ENCODE measurements around the gene LAMB4. TPM values are rescaled to one million over a fixed set of nuclear protein-coding genes. Genes with fewer than 3 reads are reported as not detected.

Gene LAMB4
- total and polyA plus RNA-seq, 2 of the 4 experiments (the other 2 are of a cell fraction): 0.12 to 0.18 TPM

- H3K9me3 ChIP-seq (ENCODE audit: control insufficient read depth, insufficient read depth, low read length): no peaks in the 10 kb centered on the region
- BruUV-seq (replicated peaks): no TSS peak
- intact Hi-C loops (cut with micrococcal nuclease) (no loop called here), in situ Hi-C loops (cut with MboI; ENCODE audit: low sequenced_read_pairs) (no loop called here), dilution Hi-C loops (cut with HindIII; ENCODE audit: low sequenced_read_pairs, unreplicated experiment) (no loop called here)
- no peak overlapping the region for H3K4me2 ChIP-seq (ENCODE audit: low read depth, low read length)
- no peak for ATAC-seq (ENCODE audit: low read depth)
- no peak overlapping the region for H4K5ac ChIP-seq (ENCODE audit: low read depth, low read length)
- DNase-seq: no peak
- no peak overlapping the region for H2BK20ac ChIP-seq (ENCODE audit: low read depth, low read length)
- H3K36me3 ChIP-seq (ENCODE audit: control insufficient read depth, insufficient read depth, low read length): no peaks in the 10 kb centered on the region
- WGBS, 2 experiments (ENCODE audit: extremely low coverage in 2 of 2, insufficient read length in 1 of 2): 0% methylated on average over 1 of the region's 6 CpGs; no CpG with 5 or more reads in 1 of the 2 experiments
- H2AFZ ChIP-seq (replicated peaks; ENCODE audit: low read length, poor library complexity): no peak overlapping the region
- no peak overlapping the region for H2BK15ac ChIP-seq (ENCODE audit: low read depth, low read length)
- H2AK5ac ChIP-seq (ENCODE audit: low read depth, low read length): no peak overlapping the region
- no peak overlapping the region for H3K56ac ChIP-seq (ENCODE audit: extremely low read depth, insufficient read depth, low read length)
- no peaks in the 10 kb centered on the region for H4K20me1 ChIP-seq (ENCODE audit: insufficient read depth, low read length)
- no peak overlapping the region for H4K8ac ChIP-seq (ENCODE audit: low read depth in 2 of 2, low read length in 2 of 2)
- CTCF ChIA-PET: no interaction called here
- no peaks in the 10 kb centered on the region; the same call in 1 of the 2 replicates for H3K4me1 ChIP-seq (ENCODE audit: control insufficient read depth, insufficient read depth, low read length)
- H2BK5ac ChIP-seq (ENCODE audit: low read depth, low read length, poor library complexity, severe bottlenecking): no peak overlapping the region
- H3K4me3 ChIP-seq (ENCODE audit: insufficient read depth, low read depth, low read length): no peak overlapping the region
- TF ChIP-seq USF2 (IDR thresholded peaks at IDR 0.05; ENCODE audit: low read depth, low read length) (no peak), MAFK (IDR thresholded peaks at IDR 0.05; ENCODE audit: low read depth, low read length) (no peak), CTCF (conservative IDR thresholded peaks at IDR 0.05; ENCODE audit: low read depth, low read length) (no peak), RFX5 (IDR thresholded peaks at IDR 0.05; ENCODE audit: low read depth, low read length) (no peak), MAZ (IDR thresholded peaks at IDR 0.05; ENCODE audit: borderline replicate concordance, low read depth, low read length) (no peak), NFE2L2 (IDR thresholded peaks at IDR 0.05; ENCODE audit: low read depth, low read length) (no peak), CHD1 (IDR thresholded peaks at IDR 0.05; ENCODE audit: low read depth, low read length) (no peak), ELK1 (IDR thresholded peaks at IDR 0.05; ENCODE audit: borderline replicate concordance, low read depth, low read length) (no peak), CEBPB (IDR thresholded peaks at IDR 0.05; ENCODE audit: low read depth, low read length) (no peak), RCOR1 (IDR thresholded peaks at IDR 0.05; ENCODE audit: insufficient replicate concordance, low read length) (no peak)
- no peaks in the 10 kb centered on the region; the same call in 1 of the 2 replicates for H3K27me3 ChIP-seq (ENCODE audit: control insufficient read depth, insufficient read depth, low read length)
- H3K14ac ChIP-seq (replicated peaks; ENCODE audit: low read depth, low read length): no peak overlapping the region
- POLR2A ChIA-PET (ENCODE audit: unreplicated experiment): interaction anchor here (0.7 kb wide), 1 partner anchor 352 kb away, joined by 3 read pairs; no protein-coding TSS in a partner anchor
- no peak overlapping the region for H4K91ac ChIP-seq (ENCODE audit: insufficient read depth, low read depth, low read length)
- H3K79me1 ChIP-seq (ENCODE audit: low read depth in 1 of 2, low read length in 2 of 2): no peaks in the 10 kb centered on the region
- no peaks in the 10 kb centered on the region for H3K9me1 ChIP-seq (ENCODE audit: insufficient read depth, low read length)
- H3K18ac ChIP-seq (ENCODE audit: low read depth, low read length): no peak overlapping the region
- no peak overlapping the region for H3K9ac ChIP-seq (ENCODE audit: low read depth, low read length)
- H3K23ac ChIP-seq (ENCODE audit: low read depth, low read length): no peak overlapping the region
- H3K4ac ChIP-seq (ENCODE audit: low read depth, low read length): no peak overlapping the region
- H2BK120ac ChIP-seq (ENCODE audit: low read depth, low read length): no peak overlapping the region
- no peak overlapping the region for H2AK9ac ChIP-seq (replicated peaks; ENCODE audit: low read depth, low read length, poor library complexity)
- H3K27ac ChIP-seq (ENCODE audit: insufficient read depth, low read length): no peak overlapping the region
These were observed 34.8 kb upstream of the LAMB4 start for GRCh38 chr7:108164946-108165345.
